ENCODE data around the gene NSRP1. TPM values are rescaled to one million over a fixed set of nuclear protein-coding genes. Genes with fewer than 3 reads are reported as not detected.

The NSRP1 gene
- total RNA-seq, 1 experiment from 2014 or later: 22.8 TPM

DNA sequence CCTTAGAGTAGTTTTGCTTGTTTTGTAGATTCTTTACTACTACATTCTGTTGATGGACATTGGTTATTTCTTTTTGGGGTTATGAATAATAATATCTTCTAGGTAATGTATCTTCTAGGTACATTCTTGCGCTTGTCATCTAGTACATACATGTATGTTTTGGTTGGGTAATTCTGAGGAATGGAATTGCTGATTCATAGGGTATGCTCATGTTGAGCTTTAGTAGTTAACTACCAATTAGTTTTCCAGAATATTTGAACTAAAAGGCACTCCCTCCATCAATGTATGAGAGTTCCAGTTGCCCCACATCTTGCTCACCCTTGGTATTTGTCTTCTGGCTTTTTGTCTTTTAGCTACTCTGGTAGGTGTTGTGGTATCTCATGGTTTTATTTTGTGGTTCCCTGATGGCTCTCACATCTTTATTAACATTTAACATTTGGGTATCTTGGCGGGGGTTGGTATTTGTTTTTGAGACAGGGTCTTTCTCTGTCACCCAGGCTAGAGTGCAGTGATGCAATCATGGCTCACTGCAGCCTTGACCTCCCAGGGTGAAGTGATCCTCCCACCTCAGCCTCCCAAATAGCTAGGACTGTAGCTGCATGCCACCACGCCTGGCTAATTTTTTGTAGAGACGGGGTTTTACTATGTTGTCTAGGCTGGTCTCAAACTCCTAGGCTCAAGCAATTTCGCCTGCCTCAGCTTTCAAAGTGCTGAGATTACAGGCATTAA lies 71.8 kb downstream of the NSRP1 start:
- POLR2A ChIA-PET: interaction anchor here (0.6 kb wide), 1 partner anchor 36 kb away, joined by 5 read pairs; no protein-coding TSS in a partner anchor
- H3K4me3 Mint-ChIP-seq: no peak overlapping the region
- no peak overlapping the region for H3K27ac Mint-ChIP-seq
- TF ChIP-seq, protein P1, sequence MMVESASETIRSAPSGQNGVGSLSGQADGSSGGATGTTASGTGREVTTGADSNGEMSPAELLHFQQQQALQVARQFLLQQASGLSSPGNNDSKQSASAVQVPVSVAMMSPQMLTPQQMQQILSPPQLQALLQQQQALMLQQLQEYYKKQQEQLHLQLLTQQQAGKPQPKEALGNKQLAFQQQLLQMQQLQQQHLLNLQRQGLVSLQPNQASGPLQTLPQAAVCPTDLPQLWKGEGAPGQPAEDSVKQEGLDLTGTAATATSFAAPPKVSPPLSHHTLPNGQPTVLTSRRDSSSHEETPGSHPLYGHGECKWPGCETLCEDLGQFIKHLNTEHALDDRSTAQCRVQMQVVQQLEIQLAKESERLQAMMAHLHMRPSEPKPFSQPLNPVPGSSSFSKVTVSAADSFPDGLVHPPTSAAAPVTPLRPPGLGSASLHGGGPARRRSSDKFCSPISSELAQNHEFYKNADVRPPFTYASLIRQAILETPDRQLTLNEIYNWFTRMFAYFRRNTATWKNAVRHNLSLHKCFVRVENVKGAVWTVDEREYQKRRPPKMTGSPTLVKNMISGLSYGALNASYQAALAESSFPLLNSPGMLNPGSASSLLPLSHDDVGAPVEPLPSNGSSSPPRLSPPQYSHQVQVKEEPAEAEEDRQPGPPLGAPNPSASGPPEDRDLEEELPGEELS (CRISPR knock-in tag; IDR thresholded peaks at IDR 0.05): no peak
- TF ChIP-seq TP53 (CRISPR knock-in tag; IDR thresholded peaks at IDR 0.05) (no peak), GRHL2 (CRISPR knock-in tag; IDR thresholded peaks at IDR 0.05; ENCODE audit: insufficient replicate concordance, severe bottlenecking) (no peak), GABPB1 (CRISPR knock-in tag; IDR thresholded peaks at IDR 0.05) (no peak), SOX15 (CRISPR knock-in tag; IDR thresholded peaks at IDR 0.05) (no peak), SMAD3 (CRISPR knock-in tag; IDR thresholded peaks at IDR 0.05; ENCODE audit: borderline replicate concordance) (no peak), TEAD1 (CRISPR knock-in tag; IDR thresholded peaks at IDR 0.05) (no peak), ZNF232 (CRISPR knock-in tag; IDR thresholded peaks at IDR 0.05) (no peak), ZNF263 (CRISPR knock-in tag; IDR thresholded peaks at IDR 0.05; ENCODE audit: low read depth) (no peak)
- TF ChIP-seq, protein P2, sequence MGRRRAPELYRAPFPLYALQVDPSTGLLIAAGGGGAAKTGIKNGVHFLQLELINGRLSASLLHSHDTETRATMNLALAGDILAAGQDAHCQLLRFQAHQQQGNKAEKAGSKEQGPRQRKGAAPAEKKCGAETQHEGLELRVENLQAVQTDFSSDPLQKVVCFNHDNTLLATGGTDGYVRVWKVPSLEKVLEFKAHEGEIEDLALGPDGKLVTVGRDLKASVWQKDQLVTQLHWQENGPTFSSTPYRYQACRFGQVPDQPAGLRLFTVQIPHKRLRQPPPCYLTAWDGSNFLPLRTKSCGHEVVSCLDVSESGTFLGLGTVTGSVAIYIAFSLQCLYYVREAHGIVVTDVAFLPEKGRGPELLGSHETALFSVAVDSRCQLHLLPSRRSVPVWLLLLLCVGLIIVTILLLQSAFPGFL (CRISPR knock-in tag; IDR thresholded peaks at IDR 0.05; ENCODE audit: borderline replicate concordance): no peak
- TF ChIP-seq, protein P3, sequence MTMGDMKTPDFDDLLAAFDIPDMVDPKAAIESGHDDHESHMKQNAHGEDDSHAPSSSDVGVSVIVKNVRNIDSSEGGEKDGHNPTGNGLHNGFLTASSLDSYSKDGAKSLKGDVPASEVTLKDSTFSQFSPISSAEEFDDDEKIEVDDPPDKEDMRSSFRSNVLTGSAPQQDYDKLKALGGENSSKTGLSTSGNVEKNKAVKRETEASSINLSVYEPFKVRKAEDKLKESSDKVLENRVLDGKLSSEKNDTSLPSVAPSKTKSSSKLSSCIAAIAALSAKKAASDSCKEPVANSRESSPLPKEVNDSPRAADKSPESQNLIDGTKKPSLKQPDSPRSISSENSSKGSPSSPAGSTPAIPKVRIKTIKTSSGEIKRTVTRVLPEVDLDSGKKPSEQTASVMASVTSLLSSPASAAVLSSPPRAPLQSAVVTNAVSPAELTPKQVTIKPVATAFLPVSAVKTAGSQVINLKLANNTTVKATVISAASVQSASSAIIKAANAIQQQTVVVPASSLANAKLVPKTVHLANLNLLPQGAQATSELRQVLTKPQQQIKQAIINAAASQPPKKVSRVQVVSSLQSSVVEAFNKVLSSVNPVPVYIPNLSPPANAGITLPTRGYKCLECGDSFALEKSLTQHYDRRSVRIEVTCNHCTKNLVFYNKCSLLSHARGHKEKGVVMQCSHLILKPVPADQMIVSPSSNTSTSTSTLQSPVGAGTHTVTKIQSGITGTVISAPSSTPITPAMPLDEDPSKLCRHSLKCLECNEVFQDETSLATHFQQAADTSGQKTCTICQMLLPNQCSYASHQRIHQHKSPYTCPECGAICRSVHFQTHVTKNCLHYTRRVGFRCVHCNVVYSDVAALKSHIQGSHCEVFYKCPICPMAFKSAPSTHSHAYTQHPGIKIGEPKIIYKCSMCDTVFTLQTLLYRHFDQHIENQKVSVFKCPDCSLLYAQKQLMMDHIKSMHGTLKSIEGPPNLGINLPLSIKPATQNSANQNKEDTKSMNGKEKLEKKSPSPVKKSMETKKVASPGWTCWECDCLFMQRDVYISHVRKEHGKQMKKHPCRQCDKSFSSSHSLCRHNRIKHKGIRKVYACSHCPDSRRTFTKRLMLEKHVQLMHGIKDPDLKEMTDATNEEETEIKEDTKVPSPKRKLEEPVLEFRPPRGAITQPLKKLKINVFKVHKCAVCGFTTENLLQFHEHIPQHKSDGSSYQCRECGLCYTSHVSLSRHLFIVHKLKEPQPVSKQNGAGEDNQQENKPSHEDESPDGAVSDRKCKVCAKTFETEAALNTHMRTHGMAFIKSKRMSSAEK (CRISPR knock-in tag; IDR thresholded peaks at IDR 0.05; ENCODE audit: borderline replicate concordance): no peak
- TF ChIP-seq, protein P4, sequence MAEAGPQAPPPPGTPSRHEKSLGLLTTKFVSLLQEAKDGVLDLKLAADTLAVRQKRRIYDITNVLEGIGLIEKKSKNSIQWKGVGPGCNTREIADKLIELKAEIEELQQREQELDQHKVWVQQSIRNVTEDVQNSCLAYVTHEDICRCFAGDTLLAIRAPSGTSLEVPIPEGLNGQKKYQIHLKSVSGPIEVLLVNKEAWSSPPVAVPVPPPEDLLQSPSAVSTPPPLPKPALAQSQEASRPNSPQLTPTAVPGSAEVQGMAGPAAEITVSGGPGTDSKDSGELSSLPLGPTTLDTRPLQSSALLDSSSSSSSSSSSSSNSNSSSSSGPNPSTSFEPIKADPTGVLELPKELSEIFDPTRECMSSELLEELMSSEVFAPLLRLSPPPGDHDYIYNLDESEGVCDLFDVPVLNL (CRISPR knock-in tag; IDR thresholded peaks at IDR 0.05; ENCODE audit: borderline replicate concordance, low read depth): no peak
- TF ChIP-seq, protein P5, sequence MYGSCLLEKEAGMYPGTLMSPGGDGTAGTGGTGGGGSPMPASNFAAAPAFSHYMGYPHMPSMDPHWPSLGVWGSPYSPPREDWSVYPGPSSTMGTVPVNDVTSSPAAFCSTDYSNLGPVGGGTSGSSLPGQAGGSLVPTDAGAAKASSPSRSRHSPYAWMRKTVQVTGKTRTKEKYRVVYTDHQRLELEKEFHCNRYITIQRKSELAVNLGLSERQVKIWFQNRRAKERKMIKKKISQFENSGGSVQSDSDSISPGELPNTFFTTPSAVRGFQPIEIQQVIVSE (CRISPR knock-in tag; IDR thresholded peaks at IDR 0.05; ENCODE audit: borderline replicate concordance): no peak
- TF ChIP-seq, protein P6, sequence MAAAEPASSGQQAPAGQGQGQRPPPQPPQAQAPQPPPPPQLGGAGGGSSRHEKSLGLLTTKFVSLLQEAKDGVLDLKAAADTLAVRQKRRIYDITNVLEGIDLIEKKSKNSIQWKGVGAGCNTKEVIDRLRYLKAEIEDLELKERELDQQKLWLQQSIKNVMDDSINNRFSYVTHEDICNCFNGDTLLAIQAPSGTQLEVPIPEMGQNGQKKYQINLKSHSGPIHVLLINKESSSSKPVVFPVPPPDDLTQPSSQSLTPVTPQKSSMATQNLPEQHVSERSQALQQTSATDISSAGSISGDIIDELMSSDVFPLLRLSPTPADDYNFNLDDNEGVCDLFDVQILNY (CRISPR knock-in tag; IDR thresholded peaks at IDR 0.05): no peak
- TF ChIP-seq, protein P7, sequence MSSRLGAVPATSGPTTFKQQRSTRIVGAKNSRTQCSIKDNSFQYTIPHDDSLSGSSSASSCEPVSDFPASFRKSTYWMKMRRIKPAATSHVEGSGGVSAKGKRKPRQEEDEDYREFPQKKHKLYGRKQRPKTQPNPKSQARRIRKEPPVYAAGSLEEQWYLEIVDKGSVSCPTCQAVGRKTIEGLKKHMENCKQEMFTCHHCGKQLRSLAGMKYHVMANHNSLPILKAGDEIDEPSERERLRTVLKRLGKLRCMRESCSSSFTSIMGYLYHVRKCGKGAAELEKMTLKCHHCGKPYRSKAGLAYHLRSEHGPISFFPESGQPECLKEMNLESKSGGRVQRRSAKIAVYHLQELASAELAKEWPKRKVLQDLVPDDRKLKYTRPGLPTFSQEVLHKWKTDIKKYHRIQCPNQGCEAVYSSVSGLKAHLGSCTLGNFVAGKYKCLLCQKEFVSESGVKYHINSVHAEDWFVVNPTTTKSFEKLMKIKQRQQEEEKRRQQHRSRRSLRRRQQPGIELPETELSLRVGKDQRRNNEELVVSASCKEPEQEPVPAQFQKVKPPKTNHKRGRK (CRISPR knock-in tag; IDR thresholded peaks at IDR 0.05; ENCODE audit: borderline replicate concordance): no peak
- TF ChIP-seq, protein P8, sequence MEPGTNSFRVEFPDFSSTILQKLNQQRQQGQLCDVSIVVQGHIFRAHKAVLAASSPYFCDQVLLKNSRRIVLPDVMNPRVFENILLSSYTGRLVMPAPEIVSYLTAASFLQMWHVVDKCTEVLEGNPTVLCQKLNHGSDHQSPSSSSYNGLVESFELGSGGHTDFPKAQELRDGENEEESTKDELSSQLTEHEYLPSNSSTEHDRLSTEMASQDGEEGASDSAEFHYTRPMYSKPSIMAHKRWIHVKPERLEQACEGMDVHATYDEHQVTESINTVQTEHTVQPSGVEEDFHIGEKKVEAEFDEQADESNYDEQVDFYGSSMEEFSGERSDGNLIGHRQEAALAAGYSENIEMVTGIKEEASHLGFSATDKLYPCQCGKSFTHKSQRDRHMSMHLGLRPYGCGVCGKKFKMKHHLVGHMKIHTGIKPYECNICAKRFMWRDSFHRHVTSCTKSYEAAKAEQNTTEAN (CRISPR knock-in tag; IDR thresholded peaks at IDR 0.05): no peak
- H3K36me3 Mint-ChIP-seq: peaks cover 15% of the 10 kb centered on the region
- DNase-seq (ENCODE audit: low spot score) (no peak), ATAC-seq (no peak)
- no peaks in the 10 kb centered on the region for H3K9me3 Mint-ChIP-seq
- H3K27me3 Mint-ChIP-seq (ENCODE audit: low read depth): no peaks in the 10 kb centered on the region
- H3K4me1 Mint-ChIP-seq: no peaks in the 10 kb centered on the region
- CTCF ChIA-PET: interaction anchor here (1.3 to 1.8 kb wide), 2 partner anchors 15 to 95 kb away, joined by 4 to 5 read pairs; no protein-coding TSS in a partner anchor
